GOT3 (cell line): ENCODE results near the gene FOXL1.

Source experiments
- DNase-seq: peaks from one replicate; lab custom pipeline; 2025; ENCODE audit warnings: mixed read lengths; lab: John Stamatoyannopoulos, UW

Gene FOXL1

GRCh38 chr16:86578061-86578599 is at the start of gene FOXL1:
FOXL1 (plus strand) TSS chr16:86578549; CDS start chr16:86578724, 175 bp downstream.
- no peak for DNase-seq

- DNase-seq = no peak
Measured at GRCh38 chr16:86529160-86529559, 49.2 kb upstream of the FOXL1 start.

DNA sequence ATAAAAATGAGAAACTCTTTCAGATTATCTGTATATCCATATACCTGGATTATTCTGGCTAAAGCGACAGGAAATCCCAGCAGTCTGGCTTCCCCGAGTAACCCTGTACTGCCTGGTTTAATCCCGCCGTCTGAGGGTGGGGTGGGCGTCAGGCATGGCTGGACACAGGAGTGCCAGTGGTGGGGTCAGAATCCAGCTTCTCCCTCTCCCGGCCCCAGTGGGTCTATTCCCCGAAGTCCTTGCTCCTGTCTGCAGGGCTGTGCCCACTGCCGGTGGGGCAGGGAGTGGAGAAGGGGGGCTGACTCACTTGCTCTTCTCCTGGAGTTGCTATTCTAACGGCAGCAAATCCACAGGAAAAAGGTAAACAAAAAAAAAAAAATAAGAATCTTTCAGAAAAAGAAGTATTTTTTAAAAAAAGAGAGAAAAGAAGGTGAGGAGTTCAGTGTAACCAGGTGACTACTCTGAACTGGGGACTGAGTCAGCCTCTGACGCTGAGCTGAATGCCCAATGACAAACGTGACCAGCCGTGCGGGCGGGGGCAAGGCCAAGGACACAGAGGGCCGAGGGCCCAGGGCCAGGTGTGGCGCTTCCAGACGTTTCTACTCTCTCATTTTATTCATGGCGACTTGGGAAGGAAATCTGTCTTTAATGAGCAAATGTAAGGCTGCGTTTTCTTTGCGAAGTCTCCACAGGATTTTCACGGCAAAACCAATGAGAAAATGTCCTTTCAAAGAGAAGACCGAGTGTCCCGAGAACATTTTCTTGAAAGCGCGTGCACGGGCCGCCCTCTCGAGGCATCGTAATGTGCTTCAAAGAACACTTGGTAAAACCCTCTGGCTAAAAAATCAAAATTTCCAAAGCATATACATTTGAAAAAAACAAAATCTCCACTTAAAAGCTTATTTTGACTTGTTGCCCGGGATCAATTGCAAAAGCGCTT is 47.8 kb upstream of the FOXL1 start:
- DNase-seq = no peak

GRCh38 chr16:86531191-86531545 is 47.2 kb upstream of the FOXL1 start:
- no peak for DNase-seq

- no peak for DNase-seq
Measured at GRCh38 chr16:86531641-86532525, 46.5 kb upstream of the FOXL1 start.

- no peak for DNase-seq
Measured at GRCh38 chr16:86532526-86532815, 45.9 kb upstream of the FOXL1 start.

- DNase-seq = no peak
Measured at GRCh38 chr16:86533076-86533475, 45.3 kb upstream of the FOXL1 start.

GRCh38 chr16:86533767-86534351 is 44.5 kb upstream of the FOXL1 start:
- DNase-seq = no peak

DNA sequence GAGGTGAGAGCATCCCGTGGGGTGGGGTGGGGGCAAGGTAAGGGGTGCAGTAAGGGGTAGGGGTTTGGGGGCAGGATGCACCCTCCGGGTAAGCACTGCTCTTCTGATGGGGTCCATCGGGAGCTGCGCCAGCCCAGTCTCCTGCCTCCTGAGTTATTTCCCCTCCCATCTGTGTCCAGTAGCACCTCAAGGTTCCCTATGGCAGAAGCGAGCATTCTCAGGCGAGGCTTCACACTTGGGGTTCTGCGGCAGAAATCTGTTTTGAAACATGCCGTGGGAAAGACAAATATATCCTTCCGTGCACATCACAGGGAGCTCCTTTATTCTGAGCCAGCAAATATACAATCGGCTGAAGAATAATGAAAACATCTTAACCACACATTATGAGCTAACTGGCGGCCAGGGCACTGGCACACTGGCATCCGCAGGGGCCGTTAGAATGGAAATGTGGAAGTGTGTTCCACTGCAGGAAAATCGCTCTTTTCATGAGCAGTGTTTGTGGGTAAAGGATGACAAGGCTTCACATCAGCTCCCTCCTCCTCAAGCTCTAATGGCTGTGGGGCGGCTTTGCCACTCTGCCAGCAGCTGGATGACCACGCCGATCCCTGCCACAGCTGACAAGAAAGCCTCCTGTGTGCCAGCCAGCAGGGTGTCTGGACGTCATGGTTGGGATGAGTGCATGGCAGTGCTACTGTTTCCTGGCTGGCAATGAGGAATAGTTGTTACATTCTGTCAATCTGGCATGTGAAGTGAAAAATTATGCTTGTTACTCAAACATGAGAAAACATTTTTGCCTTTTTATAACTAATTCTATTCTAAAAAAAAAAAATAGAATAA is 43.4 kb upstream of the FOXL1 start:
- no peak for DNase-seq

- no peak for DNase-seq
Measured at GRCh38 chr16:86536621-86537020, 41.7 kb upstream of the FOXL1 start.

DNA sequence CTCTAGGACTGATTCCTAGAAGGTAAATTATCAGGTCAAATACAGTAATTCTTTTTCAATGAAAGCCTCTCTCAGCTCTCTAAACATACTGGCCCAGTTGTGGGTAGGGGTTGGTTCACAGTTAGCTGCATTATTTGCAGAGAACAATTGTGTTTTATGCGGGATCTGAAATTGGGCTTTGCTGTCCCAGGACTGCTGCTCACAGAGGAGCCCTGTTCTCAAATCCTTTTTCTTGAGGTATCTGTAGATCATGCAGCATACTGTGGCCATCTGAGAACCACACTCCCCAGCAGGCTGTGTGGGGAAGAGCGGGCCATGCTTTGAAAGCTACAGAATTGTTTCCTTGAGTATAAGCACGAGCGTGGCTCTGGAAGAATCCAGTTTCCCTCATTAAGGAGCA is 40.9 kb upstream of the FOXL1 start:
- DNase-seq = no peak

DNA sequence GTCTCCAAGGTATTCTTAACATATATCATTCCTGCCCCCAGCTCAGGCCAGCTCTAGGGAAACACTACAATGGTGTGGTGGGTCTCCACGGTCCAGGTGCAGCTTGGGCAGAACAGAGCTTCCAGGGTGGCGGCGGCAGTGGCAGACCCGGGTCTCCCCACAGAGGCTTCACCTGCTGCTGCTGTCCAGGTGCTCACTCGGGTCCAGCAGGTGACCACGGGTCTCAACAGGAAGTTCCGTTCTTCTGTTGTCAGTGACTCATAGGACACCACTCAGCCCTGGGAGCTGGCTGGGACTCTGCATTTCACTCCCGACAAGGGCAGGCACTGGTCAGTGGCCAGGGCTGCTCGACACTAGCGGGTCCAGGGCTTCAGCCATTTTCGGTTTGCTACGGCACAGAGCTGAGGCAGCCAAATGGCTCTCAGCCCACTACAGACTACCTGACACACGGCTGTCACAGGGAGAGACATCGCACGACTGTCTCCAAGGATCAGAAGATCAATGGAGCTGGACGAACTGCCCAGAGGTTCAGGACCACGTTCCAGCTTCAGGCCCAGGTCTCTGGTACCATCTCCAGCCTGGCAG is 40.1 kb upstream of the FOXL1 start:
- no peak for DNase-seq

- DNase-seq = no peak
Measured at GRCh38 chr16:86540894-86541293, 37.5 kb upstream of the FOXL1 start.

GRCh38 chr16:86541560-86541959 is 36.8 kb upstream of the FOXL1 start:
- DNase-seq = no peak

DNA sequence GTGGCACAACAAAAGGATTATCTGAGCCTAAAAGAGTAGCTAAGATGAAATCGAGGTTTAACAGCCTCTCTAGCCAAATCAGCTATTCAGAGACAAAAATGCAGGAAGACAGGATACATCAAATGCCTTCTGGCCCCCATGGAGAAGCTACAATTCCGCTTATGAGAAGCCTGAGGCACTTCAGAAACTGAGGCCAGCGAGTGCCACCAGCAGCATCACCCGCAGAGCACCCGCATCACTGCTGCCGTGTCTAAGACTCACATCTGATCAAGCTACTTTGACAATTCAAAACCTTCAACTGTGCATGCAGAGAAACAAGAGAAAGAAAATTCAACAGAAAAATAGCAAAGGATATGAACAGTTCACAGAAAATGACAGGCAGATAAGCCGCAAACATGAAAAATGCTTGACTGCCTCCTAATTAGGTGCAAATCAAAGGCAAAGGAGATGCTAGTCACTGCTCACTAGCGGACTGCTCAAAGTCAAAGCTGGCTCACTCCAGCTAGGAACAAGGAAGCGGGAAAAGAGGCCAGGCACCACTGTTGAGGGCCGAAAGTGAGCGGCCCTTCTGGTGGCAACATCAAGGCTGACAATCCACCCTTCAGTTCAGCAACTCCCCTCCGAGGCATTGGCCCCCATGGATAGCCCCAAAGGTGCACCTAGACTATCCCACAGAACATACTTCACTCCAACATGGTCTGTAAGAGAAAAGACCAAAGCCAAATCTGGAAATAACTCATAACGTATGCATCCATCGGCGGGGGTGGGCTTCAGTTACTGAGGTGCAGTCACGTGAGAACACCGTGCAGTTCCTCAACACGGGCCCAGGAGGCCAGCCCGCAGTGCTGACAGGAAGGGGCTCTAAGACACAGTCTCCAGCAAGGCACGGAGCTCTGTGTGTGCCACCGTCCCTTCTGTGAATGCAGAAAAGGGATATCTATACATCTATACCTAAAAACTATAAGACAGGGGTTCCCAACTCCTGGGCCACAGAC is 35.3 kb upstream of the FOXL1 start:
- no peak for DNase-seq

DNA sequence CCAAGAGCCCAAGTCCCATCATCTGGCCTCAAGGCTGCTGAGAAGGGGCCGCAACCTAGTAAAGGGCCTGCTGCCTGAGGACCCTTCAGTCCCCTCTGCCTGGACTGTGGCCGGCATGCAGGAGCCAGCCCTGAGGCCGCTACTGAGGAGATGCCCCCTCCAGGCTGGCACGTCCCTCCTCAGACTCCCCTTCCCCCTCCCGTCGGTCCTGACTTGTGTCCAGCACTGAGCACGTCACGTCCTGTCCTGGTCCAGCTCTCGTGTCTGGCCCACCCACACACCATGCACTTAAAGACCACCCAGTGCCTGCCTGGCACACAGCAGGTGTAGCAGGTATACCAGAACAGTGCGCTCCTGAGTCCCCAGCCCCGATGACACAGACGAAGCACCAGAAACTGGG is 32.9 kb upstream of the FOXL1 start:
- DNase-seq = no peak

GRCh38 chr16:86545954-86546637 is 32.3 kb upstream of the FOXL1 start:
- DNase-seq = no peak

DNA sequence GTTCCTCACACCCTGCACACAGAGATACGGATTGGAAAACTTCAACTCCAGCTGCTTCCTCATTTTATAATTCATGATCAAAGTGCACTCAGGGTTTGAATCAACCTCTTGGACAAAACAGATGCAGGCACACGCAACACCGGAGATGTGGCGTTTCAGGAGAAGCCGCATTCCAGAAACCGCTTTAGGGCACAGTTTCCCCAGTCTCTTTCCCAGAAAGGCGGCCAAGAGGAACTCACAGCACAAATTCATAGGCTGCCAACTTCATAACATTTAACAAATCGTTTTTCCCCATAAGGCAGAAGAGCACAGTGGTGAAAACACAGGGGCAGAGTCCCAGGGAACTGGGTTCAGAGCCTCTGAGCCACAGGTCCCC is 31.7 kb upstream of the FOXL1 start:
- DNase-seq = no peak

DNA sequence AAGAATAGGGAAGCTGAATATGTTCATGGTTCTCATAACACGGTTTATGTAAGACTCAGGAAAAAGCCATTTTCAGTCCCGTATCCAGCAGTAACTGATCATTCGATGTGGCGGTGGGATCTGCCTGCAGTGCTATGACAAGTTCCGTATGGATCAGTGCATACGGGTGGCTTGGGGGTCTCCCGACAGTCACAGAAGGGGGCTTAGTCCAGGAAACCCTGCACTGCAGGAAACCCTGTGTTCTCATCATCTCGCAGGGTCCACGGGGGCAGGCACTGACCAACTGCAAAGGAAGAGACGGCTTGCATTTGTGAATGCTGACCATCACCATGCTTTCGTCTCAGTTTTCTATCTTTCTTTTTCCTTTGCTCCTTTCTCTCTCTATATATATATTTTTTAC is 31.1 kb upstream of the FOXL1 start:
- DNase-seq = no peak
